Measurements from ENCODE around the gene IL33. TPM values are rescaled to one million over a fixed set of nuclear protein-coding genes. Genes with fewer than 3 reads are reported as not detected.

Gene IL33
- 1.7 and 4.5 TPM in 2 replicates for total RNA-seq

GRCh38 chr9:6215562-6215961 lies at the start of gene IL33:
TSS of gene IL33 (plus strand) at chr9:6215807. CDS start at chr9:6241695, 25,888 bp downstream.

Other genes starting within 250 kb of the IL33 start
- 32.5 and 38.2 TPM in 2 replicates for gene RANBP6, start 200.2 kb upstream of the IL33 start, total RNA-seq
- not detected in 2 replicates for gene TPD52L3, start 112.6 kb downstream of the IL33 start, total RNA-seq
- 49.0 and 78.6 TPM in 2 replicates for gene UHRF2, start 197.4 kb downstream of the IL33 start, total RNA-seq

Measured in dermis lymphatic vessel endothelial cell (primary cell).